GM18511 (cell line): ENCODE results near the gene OLR1.
"Not testable (repeated sequence)": the region's sequence is repeated elsewhere in the genome, so short reads cannot be mapped to it uniquely, and the experiment has no call there.

Experiments used
- ATAC-seq: cut with Tn5 transposase; IDR thresholded peaks from one replicate; pipeline ENCODE4 v1.9.1; 2021; ENCODE audit warnings: mild to moderate bottlenecking, moderate library complexity; ENCODE audit not compliant: unreplicated experiment

The OLR1 gene

DNA sequence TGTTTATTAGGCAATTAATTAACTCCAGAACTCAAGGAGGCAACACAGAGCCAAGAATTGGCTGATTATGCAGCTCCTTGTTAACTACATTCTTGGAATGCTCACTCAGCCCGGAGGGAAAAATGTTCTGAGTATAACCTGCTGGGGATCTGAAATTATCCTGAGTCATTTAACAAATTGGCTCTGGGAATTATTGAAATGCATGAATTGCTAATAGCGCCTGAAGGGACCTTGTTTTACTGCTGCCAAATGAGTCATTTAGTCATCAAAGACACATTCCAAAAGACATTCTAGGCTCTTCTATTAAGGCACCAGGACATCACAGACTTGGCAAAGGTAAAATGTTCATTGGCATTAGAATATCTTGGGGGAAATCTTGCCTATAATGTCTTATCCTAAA, 19.9 kb upstream of the OLR1 start:
- no peak for ATAC-seq

DNA sequence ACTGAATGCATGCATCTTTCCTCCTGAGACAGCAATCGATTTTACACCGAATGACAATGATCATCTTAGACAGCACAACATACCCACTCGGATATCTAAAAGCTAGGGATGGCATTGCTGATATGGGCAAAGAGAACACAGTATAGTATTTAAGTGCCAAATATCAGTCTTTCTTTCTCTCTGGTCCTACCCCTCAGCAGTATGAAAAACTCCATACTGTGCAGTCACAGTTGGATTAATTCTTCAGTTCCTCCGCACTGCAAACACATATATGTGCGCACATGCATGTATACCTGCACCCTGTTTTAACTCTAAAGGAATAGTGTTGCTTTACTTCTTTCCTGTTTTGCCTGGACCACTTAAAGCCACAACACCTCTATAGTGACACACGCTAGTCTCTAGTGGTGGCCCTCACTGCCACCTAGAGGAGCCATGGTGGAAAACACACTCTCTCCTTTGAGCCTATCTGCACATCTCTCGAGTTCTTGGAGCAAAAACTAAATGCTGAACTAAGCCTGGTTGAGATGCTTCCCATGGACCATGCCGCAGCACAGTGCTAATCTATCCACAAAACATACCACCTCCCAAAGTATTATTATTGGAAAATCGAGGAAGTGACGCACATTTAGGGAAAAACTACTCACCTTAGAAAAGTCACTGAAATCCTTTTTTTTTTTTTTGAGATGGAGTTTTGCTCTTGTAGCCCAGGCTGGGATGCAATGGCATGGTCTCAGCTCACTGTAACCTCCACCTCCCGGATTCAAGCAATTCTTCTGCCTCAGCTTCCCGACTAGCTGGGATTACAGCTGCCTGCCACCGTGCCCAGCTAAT, 18.8 kb upstream of the OLR1 start:
- ATAC-seq: peak; percentile 88

DNA sequence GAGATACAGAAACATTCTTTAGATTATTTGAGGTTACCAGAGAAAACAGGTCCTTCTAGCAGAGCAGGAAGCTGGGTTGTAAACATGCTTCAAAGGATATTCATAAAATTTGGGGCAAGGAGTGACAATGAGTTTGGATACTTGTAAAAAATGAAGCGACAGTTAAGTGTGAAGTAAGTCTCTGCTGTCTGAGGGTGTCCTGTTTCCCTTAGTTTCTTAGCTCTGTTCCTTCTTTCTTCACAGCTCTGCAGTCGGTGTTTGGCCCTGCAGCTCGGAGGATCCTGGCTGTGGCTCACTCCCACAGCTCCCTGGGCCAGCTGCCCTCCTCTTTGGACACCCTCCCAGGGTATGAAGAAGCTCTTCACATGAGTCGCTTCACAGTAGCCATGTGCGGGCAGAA, 17.7 kb upstream of the OLR1 start:
- no peak for ATAC-seq

DNA sequence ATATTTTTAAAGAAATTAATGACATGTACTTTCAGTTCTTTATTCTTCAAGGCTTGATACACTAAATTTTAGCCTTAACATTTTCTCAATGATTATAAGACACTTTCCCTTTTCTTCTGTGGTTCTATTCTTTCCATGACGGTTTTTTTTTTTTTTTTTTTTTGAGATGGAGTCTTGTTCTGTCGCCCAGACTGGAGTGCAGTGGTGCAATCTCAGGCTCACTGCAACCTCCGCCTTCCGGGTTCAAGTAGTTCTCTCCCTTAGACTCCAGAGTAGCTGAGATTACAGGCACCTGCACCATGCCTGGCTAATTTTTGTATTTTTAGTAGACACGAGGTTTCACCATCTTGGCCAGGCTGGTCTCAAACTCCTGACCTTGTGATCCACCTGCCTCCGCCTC, 15.0 kb upstream of the OLR1 start:
- ATAC-seq: not testable (repeated sequence)

DNA sequence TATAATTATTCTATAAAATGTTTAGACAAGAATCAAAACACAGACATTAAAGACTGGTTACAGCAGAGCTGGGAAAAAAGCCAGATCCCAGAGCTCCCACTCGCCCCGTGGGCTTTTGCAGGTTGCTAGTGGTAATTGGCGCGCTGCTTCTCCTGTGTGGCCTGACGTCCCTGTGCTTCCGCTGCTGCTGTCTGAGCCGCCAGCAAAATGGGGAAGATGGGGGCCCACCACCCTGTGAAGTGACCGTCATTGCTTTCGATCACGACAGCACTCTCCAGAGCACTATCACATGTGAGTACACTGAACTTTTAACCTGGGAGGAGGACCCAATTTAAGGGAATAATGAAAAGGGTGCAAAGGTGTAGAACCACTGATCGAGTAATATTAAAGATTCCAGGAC, 14.4 kb upstream of the OLR1 start:
- ATAC-seq: no peak

DNA sequence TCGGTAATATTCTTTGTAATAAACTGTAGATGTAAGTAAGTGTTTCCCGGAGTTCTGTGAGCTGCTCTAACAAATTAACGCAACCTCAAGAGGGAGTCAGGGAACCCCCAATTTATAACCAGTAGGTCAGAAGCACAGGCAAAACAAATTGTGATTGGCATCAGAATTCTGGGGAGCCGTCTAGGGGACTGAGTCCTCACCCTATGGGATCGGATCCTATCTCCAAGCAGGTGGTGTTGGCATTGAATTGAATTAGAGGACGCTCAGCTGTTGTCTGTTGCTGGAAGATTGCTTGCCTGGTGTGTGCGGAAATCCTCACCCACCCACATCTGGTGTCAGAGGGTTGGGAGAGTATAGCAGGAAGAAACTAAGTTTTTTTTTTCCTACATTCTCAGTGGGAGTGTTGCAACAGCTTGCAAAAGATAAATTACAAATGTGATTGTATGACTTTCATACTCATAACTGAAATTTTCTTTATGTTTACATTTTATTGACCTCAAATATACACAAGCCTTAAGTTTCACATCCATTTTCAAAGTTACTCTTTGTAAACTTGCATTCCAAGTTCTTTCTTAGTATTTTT, 12.4 kb upstream of the OLR1 start:
- no peak for ATAC-seq

DNA sequence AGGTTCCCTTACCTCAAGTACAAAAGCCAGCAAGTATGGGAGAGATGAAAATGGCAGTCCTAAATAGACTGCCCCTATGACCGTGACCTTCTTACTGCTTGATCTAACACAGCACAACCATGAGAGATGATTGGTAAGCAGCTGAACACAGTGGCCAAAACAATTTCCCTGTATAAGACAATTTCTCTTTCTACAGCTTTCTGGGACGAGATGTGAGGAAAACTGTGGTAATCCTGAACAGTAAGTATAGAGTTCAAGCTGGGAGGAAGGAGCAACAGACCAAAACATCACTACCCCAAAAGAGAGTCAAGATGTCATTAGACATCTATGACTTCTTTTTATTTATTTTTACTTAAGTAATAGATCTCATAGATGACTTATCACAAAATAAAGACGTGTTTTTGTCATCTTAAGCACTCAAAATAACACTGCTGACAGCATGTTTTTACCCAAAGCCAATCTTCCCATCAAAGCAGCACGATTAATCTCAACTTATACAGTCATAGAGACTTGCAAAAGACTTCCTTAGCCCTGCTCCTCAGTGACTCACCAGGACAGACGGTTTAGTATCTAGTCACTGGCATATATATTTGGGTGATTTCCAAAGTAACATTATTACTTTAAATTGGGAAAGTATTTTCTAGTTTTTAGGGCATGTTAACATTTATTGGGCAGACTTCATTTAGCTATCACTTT, 10.6 kb upstream of the OLR1 start:
- no peak for ATAC-seq

DNA sequence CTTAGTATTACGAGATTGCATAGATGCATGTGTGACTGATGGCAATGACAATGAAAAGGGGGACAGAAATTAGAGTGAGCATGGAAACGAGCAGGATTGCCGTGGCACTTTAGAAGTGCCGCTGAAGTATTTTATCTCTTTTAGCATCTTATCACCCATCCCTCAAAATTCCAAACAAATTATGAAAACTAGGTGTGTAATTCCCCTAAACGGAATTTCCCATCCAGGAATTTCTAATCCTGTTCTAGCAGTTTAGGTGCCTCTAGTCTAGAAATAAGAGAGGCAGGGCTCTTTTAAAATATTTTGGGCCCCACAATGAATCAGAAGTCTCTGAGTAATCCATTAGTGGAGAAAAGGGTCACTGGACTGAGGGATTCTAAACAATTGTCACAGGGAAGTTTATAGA, 7.8 kb upstream of the OLR1 start:
- ATAC-seq: no peak

DNA sequence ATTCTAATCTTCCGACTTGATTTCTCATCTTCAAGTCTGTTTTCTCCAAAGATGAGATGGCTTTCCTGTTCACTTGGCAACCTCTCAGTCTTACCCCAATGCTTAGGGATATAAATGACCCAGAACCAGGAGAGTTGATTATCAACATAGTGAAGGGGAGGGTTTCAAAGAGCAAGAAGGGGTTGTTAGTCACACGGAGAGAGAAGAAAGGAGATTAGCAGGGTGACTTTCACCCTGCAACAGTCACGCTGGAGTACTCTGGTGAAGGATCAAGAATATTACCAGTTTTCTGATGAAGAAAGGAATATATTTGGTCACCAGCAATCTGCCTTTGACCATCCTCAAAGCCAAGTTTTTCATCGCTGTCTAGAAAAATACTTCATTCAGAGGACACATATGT, 6.9 kb upstream of the OLR1 start, which contains the start of gene TMEM52B:
TSS of gene TMEM52B (plus strand) at position 212 of the 400 bp plus-strand sequence. CDS start 543 bp downstream, outside the sequence.
- no peak for ATAC-seq

DNA sequence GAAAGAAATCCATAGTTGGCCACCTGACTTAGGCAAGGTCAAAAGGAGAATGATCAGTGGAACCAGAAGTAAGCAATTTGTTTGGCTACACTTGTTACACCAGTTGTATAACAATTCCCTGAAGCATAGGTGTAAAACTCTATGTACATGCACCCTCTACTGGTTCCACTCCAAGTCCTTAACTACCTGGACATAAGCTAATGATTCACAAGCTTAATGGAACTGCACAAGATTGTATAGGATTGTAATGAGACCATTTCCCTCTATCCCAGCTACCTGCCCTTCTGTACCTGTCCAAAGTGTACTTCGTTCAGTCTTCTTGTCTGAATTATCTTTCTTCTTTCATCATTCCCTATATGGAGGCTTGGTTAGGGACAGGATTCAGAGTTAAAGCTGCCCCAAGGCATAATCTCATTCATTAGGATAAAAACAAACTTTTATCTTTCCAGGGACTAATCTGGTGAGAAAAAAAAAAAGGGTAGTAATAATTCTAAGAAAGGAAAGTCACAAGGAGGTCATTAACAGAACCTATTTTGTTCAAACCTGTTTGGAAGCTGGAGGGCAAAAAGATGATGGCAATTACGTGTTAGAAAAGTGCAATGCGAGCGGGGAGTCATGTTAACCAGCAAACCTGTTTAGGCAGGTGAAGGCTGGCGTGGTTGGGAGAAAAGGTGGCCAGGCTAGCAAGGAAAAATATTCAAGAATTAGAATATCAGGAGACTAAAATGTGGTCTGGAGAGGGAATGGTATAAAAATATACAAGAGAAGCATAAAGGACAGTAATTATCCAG, 4.1 kb upstream of the OLR1 start:
- ATAC-seq: no peak

DNA sequence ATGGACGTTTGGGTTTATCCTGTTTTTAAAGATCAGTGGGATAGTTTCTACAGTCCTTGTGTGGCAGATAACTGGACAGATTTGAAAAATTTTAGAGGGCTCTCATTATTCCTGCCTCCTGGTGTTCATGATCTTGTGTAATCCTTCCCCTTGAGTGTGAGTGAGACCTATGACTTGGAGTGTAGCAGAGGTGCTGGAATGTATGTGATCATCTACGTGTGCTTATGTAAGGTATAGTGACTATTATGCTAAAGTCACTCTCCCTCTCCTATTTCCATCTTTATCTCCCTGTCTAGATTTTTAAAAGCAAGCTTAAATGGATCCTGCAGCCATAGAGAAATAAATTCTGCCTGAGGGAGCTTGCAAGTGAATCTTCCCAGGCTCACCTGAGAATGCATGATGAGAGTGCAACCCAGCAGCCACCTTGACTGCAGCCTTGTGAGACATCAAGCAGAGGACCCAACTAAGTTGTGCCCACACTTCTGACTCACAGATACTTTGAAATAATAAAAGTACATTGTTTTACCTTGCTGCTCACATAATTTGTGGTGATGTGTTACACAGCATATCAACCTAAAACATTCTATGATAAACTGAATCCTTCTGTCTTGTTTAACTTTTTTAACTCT, 3.2 kb upstream of the OLR1 start:
- no peak for ATAC-seq

DNA sequence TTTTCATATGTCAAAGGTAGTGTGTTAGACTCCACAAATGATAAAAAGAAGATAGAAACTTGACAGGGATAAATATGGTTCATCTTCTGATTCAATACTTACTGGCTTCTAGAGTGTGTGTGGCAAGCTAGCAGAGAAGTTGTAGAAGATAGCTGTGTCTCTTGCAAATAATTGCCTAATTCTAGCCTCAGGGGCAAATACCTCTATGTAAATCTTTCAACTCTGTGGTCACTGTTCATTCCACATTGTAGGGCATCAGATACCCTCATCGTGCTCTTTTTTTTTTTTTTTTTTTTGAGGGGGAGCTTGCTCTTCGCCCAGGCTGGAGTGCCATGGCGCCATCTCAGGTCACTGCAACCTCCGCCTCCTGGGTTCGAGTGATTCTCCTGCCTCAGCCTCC, 1.7 kb downstream of the OLR1 start:
- no peak for ATAC-seq

DNA sequence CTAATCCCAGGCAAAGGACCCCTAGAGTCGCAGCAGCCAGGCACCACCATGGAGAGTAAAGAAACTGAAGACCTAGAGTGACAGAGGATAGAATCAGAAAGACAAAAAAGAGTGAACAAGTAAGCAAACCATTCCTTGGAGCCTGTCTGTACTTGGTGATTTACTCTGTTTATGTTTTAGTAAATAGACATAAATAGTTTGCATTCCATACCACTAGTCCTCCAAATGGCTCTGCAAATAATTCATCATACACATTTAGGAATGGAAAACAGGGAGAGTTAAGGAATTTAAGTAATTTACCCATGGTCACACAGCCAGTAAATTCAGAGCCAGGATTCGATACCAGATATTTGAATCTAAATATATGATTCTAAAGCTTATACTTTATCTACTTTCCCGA, 2.8 kb downstream of the OLR1 start:
- ATAC-seq: no peak

DNA sequence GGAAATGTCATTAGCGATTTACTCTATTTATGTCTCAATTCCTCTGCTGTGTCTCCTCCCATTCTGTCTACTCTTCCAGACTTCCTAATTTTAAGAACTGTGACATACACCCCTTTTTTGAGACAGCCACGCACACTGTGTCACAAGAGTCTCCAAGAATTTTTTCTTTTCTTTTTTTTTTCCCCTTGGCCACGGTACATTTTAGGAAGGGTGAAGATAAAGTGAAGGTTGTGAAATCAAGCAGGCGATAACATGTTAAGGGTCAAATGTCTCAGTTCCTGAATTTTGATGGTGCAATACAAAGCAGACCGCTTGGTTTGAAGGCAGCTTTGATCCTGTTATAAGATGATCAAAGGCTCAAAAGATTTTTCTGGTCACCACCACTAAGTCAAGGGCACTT, 4.3 kb downstream of the OLR1 start:
- ATAC-seq: no peak

DNA sequence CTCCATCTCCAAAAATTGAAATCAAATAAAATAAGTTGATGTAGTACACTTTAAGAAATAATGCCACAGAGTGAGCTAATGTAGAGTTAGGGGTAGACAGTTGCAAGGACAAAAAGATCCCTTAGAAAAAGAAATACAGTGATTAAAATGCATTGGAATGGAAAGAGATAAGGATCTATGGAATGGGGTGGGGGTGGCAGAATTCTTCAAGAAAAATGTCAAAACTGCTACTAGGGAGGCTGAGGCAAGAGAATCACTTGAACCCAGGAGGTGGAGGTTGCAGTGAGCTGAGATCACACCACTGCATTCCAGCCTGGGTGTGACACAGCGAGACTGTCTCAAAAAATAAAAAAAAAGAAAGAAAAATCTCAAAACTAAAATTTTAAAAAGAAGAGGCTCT, 6.5 kb downstream of the OLR1 start:
- ATAC-seq: no peak

DNA sequence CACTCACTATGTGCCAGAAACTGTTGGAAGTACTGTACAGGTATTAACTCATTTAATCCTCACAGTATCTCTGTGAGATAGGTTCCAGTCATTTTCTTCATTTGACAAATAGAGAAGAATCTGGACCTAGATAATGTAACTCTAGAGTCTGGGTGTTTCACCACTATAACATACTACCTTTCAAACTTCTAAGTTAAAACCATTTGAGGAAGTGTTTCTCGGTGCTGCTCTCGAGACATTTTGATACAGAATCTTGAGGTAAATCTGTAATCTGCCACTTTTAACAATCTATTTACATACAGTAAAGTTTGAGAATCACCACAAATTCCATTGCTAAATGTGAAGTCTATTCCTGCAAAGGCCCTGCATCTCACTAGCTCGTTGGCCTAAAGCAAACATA, 8.8 kb downstream of the OLR1 start:
- ATAC-seq: no peak

DNA sequence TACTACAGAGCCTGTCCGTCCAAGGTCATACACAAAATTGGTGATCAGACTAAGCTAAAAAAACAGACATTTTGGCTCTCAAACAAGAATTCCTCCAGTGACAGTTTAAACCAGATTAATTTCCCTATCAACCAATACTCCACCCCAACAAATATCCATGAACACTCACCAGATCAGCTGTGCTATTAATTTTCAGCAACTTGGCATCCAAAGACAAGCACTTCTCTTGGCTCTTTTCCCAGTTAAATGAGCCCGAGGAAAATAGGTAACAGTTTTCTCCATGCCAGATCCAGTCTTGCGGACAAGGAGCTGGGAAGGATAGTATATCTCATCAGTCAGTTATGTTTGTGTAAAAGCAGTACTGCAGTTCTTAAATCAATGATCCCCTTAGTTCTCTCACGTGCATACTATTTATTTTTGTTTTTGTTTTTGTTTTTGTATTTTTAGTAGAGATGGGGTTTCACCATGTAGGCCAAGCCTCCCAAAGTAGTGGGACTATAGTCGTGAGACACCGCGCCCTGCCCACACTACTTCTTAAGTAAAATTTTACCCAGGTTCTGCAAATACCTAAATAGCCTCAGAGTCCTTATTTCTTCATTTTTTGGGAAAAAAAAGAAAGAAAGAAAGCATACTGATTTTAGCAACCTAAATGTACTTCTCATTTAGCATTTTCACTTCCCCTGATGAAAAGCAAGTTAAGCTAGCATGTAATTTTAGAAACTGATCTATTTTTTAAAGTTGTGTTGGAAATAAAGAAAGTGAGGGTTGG, 11.1 kb downstream of the OLR1 start:
- ATAC-seq: no peak

DNA sequence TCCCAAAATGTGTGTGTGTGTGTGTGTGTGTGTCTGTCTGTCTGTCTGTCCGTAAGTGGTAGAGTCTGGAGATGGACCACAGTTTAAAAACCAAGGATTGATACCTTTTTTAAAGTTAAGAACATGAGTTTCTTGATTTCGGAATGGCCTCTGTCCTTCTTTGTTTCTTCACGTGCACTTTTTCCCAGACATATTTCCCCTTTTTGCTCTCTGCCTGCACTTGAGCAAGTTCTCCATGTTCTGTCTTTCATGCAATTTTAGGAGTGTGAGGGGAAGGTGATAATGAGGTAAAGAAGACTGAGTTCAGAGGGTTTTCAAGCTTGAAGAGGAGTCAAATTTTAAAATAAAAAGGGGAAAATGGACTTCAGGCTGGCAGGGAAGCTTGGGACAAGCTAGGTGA, 12.7 kb downstream of the OLR1 start:
- ATAC-seq: no peak

DNA sequence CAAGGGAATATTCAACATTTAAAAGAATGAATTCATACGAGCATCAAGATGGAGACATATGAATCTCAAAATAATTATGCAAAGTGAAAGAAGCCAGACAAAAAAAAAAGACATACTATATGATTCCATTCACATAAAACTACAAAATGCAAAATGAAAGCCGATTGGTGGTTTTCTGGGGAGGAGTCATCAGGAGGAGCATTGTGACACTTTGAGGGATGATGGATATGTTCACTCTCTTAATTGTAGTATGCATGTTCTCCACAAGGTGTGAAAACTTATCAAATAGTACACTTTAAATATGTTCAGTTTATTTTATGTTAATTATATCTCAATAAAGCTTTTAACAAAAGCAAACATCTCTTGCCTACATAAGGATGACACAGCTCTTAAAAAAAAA, 13.5 kb downstream of the OLR1 start:
- ATAC-seq: no peak

DNA sequence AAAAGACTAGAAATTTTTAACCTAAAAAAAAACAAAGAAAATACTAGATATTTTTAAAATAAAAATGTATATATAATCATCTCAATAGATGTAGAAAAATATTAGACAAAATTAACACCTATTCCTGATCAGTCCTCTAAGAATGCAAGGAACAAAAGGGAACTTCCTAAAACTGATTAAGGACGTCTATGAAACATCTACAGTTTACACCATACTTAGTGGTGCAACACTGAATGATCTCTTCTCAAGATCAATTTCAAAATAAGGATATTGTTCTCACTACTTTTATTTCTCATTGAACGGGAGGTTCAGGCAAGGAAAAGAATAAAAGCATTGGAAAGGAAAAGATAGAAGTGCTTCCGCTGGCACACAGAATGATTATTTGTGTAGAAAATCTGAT, 16.0 kb downstream of the OLR1 start:
- ATAC-seq: no peak
